ENCODE measurements around the gene KCND3.

Gene KCND3

GRCh38 chr1:111793923-111794322, 195.5 kb downstream of the KCND3 start:
- no peaks in the 10 kb centered on the region for H3K9me3 ChIP-seq (ENCODE audit: control insufficient read depth, insufficient read depth, low read depth, low read length)
- H3K4me1 ChIP-seq (ENCODE audit: control insufficient read depth, insufficient read depth, low read length), result no peaks in the 10 kb centered on the region
- POLR2A ChIA-PET, result no interaction called here
- no peak overlapping the region for H3K27ac ChIP-seq (ENCODE audit: extremely low read depth, low read depth, low read length)
- CTCF ChIA-PET, result no interaction called here
- no peak overlapping the region for H3K4me3 ChIP-seq (ENCODE audit: low read depth, low read length)
- no peaks in the 10 kb centered on the region for H3K36me3 ChIP-seq (ENCODE audit: control insufficient read depth in 2 of 2, insufficient read depth in 1 of 2, low read length in 2 of 2)
- TF ChIP-seq PRDM4 (tag by site-specific recombination; IDR thresholded peaks at IDR 0.05) (no peak), ZNF677 (tag by site-specific recombination; IDR thresholded peaks at IDR 0.05) (no peak), ZNF560 (tag by site-specific recombination; IDR thresholded peaks at IDR 0.05; ENCODE audit: borderline replicate concordance) (no peak), ZNF394 (tag by site-specific recombination; IDR thresholded peaks at IDR 0.05; ENCODE audit: borderline replicate concordance) (no peak), SCRT2 (tag by site-specific recombination; IDR thresholded peaks at IDR 0.05) (no peak), ZNF768 (tag by site-specific recombination; IDR thresholded peaks at IDR 0.05) (no peak), ZNF521 (tag by site-specific recombination; IDR thresholded peaks at IDR 0.05) (no peak), MZF1 (tag by site-specific recombination; IDR thresholded peaks at IDR 0.05; ENCODE audit: borderline replicate concordance) (no peak), TCF7L2 (IDR thresholded peaks at IDR 0.05; ENCODE audit: borderline replicate concordance, low read depth, low read length) (no peak), SETDB1 (IDR thresholded peaks at IDR 0.05; ENCODE audit: insufficient read length, low read length) (no peak), REPIN1 (tag by site-specific recombination; IDR thresholded peaks at IDR 0.05; ENCODE audit: low read depth) (no peak), ZNF623 (tag by site-specific recombination; IDR thresholded peaks at IDR 0.05) (no peak), ZNF626 (tag by site-specific recombination; IDR thresholded peaks at IDR 0.05) (no peak), ATF2 (tag by site-specific recombination; IDR thresholded peaks at IDR 0.05; ENCODE audit: low read depth) (no peak)

GRCh38 chr1:111792249-111792648, 197.2 kb downstream of the KCND3 start:
- CTCF ChIA-PET, result interaction anchor here (0.9 kb wide), 1 partner anchor 822 kb away, joined by 4 read pairs; no protein-coding TSS in a partner anchor
- POLR2A ChIA-PET, result no interaction called here

More at GRCh38 chr1:111792249-111792648, 197.2 kb downstream of the KCND3 start:
- no peak for TF ChIP-seq ZFP37 (tag by site-specific recombination; IDR thresholded peaks at IDR 0.05)
- TF ChIP-seq ZNF558 (tag by site-specific recombination; IDR thresholded peaks at IDR 0.05), result no peak
- TF ChIP-seq ZXDB (tag by site-specific recombination; IDR thresholded peaks at IDR 0.05), result no peak
- no peak for TF ChIP-seq SCRT1 (tag by site-specific recombination; IDR thresholded peaks at IDR 0.05; ENCODE audit: borderline replicate concordance)
- TF ChIP-seq REST (tag by site-specific recombination; IDR thresholded peaks at IDR 0.05), result no peak
- no peak for TF ChIP-seq ATF2 (tag by site-specific recombination; IDR thresholded peaks at IDR 0.05; ENCODE audit: low read depth)
- no peak for TF ChIP-seq ZIC2 (tag by site-specific recombination; IDR thresholded peaks at IDR 0.05)
- no peak for TF ChIP-seq EGR2 (tag by site-specific recombination; IDR thresholded peaks at IDR 0.05; ENCODE audit: low read depth)
- TF ChIP-seq ZNF248 (tag by site-specific recombination; IDR thresholded peaks at IDR 0.05), result no peak
- no peak for TF ChIP-seq ELK4 (IDR thresholded peaks at IDR 0.05; ENCODE audit: borderline replicate concordance, low read depth, low read length)
- no peak for TF ChIP-seq YY2 (tag by site-specific recombination; IDR thresholded peaks at IDR 0.05)
- no peak for TF ChIP-seq ZSCAN16 (tag by site-specific recombination; IDR thresholded peaks at IDR 0.05)
- Histone ChIP-seq H3K27ac (ENCODE audit: extremely low read depth, low read depth, low read length) (no peak overlapping the region), H3K4me3 (ENCODE audit: low read depth, low read length) (no peak overlapping the region), H3K36me3 (ENCODE audit: control insufficient read depth in 2 of 2, insufficient read depth in 1 of 2, low read length in 2 of 2) (no peaks in the 10 kb centered on the region), H3K9me3 (ENCODE audit: control insufficient read depth, insufficient read depth, low read depth, low read length) (no peaks in the 10 kb centered on the region), H3K4me1 (ENCODE audit: control insufficient read depth, insufficient read depth, low read length) (no peaks in the 10 kb centered on the region)
